HG03432 (cell line): ENCODE measurements around the gene NEDD4L.
"Not testable (repeated sequence)": the region's sequence is repeated elsewhere in the genome, so short reads cannot be mapped to it uniquely, and the experiment has no call there.

Experiments
- ATAC-seq: cut with Tn5 transposase; IDR thresholded peaks from one replicate; pipeline ENCODE4 v1.9.1; 2021; ENCODE audit warnings: mild to moderate bottlenecking, moderate library complexity; ENCODE audit not compliant: unreplicated experiment

Gene NEDD4L

GRCh38 chr18:58257461-58257860 is 213.4 kb downstream of the NEDD4L start:
- no peak for ATAC-seq

- no peak for ATAC-seq
Measured at GRCh38 chr18:58258692-58259342, 214.8 kb downstream of the NEDD4L start.

DNA sequence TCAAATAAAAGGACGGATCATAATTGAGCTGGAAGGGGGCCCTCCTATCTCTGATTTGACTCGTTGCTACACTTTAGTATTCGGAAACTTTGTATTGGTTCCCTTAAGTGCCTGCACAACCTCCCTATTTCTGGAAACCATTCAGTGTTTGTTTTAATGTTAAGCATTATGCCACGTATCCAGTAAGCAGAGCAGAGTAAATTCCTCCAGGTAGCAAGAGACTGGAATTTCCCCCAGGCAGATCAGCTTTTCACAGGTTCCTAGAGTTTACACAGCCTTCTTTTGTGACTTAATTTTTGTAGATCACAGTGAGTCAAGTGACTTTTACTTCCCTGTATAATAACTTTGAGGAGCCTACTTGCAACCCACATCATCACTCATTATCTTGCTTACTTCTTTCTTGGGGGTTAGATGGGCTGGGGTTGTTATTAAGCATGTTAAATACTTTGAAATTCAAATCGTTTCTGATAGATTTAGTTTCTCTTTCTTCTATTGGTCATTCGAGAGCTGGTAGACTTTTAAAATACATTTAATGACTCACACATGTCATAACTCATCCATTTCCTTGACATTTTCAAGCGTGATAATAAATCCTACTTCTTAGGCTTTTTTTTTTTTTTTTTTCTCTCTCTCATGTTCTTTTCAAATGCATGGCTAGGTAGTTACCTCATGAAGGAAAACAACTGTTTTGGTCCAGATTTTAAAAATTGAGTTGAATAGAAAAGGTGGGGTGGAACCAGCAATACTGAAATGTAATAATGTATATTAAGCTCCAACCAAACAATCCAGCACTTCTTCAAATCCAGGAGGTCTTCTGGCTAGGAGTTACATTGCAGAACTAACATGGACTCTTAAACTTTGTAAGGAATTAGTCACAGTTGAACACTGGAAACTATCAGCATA is 219.3 kb downstream of the NEDD4L start:
- no peak for ATAC-seq

- ATAC-seq = no peak
Measured at GRCh38 chr18:58264075-58264474, 220.0 kb downstream of the NEDD4L start.

- ATAC-seq = no peak
Measured at GRCh38 chr18:58264840-58265239, 220.8 kb downstream of the NEDD4L start.

DNA sequence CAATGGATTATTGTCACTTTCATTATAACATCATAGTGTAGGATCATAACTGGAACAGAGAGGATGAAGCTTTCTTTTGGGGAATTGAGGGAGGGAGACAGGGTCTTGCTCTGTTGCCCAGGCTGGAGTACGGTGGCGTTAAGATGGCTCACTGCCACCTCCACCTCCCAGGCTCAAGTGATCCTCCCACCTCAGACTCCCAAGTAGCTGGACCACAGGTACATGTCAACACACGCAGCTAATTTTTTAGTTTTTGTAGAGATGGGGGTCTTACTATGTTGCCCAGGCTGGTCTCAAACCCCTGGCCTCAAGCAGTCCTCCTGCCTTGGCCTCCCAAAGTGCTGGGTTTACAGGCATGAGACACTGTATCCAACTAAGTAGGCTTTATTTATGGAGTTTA is 221.5 kb downstream of the NEDD4L start:
- not testable (repeated sequence) for ATAC-seq

DNA sequence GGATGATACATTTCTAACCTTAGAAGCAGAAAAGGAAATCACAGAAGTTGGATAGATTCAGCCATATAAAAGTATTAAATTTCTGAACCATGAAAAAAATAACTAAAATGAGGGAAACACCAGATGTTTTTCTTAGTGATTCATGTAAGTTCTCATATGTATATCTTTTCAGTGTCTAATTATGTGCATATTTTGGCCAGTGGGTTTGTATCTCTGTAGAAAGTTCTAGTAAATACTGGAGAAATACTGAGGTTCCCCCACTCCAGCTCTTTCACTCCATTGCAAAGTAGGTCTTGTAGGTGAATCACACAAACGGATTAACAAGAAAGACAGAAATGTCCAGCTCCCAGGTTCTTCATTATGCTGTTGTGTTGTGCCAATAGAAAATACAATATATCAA is 222.3 kb downstream of the NEDD4L start:
- no peak for ATAC-seq

- ATAC-seq = no peak
Measured at GRCh38 chr18:58267493-58267892, 223.5 kb downstream of the NEDD4L start.

DNA sequence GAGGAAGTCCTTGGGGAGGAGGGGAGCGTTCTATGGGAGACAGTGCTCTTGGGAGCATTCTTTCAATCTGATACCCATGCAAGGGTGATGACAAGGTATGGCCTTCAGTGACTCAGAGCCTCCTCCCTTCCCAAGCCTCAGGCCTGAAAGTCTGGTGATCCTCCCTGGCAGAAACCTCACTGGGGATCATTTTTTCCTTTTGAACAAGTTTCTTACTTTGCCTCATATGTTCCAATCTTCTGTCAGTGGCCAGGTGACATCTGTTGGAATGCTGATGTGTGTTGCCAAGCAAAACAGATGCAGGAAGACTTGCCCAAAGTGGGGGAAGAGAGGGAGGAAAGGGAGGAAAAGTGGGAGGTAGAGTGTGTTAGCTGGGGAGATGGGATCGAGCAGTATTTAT is 224.8 kb downstream of the NEDD4L start:
- ATAC-seq = no peak

GRCh38 chr18:58269931-58270330 is 225.9 kb downstream of the NEDD4L start:
- no peak for ATAC-seq

GRCh38 chr18:58270396-58270795 is 226.4 kb downstream of the NEDD4L start:
- no peak for ATAC-seq

DNA sequence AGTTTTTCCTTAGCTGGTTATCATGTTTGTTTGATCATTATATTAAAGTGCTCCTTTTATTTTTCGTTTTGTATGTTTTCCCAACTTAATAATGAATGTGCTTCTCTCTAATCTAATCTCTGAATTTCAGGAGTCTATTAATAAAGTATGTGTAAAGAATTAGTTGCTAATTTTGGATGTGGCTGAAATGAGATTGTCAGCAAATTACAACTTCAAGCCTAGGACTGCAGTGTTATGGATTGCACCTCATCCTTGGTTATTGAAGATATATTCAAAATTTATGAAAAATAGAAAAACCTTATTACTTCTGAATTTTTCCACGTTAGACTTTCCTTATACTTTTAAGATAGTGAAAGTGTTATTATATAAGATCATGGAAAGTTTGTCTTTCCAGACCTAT is 227.7 kb downstream of the NEDD4L start:
- ATAC-seq = no peak

- ATAC-seq = no peak
Measured at GRCh38 chr18:58272209-58272608, 228.2 kb downstream of the NEDD4L start.

- no peak for ATAC-seq
Measured at GRCh38 chr18:58272779-58273435, 228.9 kb downstream of the NEDD4L start.

DNA sequence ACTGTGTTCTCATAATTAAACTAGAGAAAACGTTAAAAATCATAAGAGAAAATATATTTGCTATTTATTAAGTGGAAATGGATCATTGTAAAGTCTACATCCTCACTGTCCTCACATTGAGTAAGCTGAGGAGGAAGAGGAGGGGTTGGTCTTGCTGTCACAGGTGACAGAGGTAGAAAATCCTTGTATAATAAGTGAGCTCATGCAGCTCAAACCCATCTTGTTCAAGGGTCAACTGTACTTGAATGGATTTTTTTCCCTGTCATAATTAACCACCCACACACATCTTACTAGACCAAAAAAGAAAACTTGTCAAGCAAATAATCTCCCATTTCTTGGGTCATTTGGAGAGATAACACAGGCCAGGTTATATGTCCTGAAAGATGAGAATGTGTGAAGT is 231.2 kb downstream of the NEDD4L start:
- no peak for ATAC-seq

DNA sequence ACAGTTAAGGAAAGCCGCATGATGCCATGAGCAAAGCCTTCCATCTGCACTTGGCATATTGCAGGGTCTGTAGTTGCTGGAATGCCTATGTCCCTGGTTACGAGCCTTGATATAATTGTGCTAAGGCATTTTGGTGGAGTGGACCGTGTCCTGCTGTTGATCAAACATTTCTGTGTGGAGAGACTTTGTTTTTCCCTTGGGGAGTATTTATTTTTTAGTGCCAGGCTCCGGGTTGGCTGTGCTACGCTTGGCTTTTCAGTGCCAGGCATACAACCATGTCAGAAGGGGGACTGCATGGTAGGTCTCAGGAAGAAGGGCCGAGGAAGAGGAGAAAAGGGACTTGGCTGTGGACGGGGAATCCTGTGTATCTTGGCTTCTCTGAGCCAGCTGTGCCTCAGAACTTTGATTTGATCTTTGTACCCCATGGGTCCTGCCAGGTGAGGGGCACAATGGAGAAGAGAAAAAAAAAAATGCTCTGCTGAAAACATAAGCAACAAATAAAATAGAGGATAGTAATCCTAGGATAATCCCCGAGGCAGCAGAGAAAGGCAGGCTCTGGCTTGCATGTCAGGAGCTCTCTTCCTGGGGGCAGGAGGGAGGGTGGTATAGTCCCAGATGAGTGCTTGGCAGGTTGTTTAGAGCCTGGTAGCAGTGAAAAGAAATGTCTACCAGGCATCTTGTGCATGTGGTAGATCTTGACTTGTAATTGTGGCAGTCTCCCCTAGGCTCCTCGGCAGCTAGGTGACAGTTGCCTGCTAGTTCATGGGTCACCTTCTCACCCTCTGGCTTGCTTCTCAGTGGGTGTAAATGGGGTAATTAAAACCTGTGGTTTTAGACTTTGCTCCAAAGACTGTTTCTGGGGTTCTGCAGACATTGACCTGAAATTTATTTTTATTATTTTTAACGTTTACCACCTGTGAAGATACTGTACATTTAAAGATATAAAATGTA is 233.0 kb downstream of the NEDD4L start:
- no peak for ATAC-seq

DNA sequence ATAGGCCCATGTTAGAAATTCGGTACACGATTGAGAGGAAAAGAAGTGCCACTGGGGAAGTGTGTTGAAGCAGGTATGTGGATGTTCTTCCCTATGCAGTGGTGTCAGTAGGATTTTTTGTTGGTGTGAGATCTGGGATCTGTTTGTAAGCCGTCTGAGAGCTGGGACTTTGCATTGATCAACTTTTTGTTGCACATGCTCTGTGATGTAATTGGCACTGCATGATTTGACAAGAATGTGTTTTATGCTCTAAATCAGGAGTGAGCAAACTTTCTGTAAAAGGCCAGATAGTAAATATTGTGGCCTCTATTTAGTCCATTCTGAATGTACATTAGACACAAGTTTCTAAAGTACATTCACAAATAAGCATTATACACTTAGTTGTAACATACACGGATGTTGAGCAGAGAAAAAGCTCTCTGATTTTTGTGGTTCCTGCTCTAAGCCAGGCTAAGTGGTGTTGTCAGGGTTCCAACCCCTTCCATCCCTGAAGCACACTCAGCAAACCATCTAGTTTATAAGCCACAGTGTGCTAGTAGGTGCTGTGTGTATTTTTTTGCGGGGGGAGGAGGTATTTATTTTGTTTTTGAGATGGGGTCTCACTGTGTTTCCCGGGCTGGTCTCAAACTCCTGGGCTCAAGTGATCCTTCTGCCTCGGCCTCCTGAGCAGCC is 235.6 kb downstream of the NEDD4L start:
- no peak for ATAC-seq

GRCh38 chr18:58280191-58280590 is 236.2 kb downstream of the NEDD4L start:
- no peak for ATAC-seq

DNA sequence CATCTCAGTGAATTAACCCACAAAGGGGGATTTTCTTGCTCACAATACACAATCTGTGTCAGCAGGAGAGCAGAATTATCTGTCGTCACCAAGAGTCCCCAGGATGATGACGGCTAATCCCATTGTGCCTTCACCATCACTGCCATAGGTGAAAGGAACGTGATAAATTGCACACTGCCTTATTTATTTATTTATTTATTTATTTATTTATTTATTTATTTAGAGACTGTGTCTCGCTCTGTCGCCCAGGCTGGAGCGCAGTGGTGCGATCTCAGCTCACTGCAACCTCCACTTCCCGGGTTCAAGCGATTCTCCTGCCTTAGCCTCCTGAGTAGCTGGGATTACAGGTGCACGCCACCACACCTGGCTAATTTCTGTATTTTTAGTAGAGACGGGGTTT is 238.8 kb downstream of the NEDD4L start:
- not testable (repeated sequence) for ATAC-seq
